Measurements from ENCODE around the gene FNBP1.
"Not testable (repeated sequence)": the region's sequence is repeated elsewhere in the genome, so short reads cannot be mapped to it uniquely, and the experiment has no call there.

FNBP1 gene

DNA sequence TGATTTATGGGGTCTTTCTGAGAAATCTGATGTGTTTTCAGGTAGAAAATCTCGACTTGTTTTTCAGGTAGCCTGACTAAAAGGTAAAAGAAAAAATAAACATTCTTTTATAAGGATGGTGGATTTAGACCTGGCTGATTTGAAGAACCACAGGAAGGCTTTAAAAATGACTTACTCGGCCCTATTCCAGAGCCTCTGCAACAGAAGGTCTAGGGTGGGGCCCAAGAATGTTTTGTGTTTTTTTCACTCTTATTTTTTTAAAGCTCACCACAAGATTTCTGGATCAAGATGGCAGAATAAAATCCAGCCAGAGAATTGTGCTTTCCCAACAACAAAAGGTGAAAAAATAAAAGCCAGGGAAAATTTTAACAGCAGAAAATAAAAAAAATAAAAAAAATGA, 59.1 kb downstream of the FNBP1 start:
- no peak for DNase-seq (ENCODE audit: low read depth)
- TF ChIP-seq, protein P1, sequence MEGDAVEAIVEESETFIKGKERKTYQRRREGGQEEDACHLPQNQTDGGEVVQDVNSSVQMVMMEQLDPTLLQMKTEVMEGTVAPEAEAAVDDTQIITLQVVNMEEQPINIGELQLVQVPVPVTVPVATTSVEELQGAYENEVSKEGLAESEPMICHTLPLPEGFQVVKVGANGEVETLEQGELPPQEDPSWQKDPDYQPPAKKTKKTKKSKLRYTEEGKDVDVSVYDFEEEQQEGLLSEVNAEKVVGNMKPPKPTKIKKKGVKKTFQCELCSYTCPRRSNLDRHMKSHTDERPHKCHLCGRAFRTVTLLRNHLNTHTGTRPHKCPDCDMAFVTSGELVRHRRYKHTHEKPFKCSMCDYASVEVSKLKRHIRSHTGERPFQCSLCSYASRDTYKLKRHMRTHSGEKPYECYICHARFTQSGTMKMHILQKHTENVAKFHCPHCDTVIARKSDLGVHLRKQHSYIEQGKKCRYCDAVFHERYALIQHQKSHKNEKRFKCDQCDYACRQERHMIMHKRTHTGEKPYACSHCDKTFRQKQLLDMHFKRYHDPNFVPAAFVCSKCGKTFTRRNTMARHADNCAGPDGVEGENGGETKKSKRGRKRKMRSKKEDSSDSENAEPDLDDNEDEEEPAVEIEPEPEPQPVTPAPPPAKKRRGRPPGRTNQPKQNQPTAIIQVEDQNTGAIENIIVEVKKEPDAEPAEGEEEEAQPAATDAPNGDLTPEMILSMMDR (IDR thresholded peaks at IDR 0.05; ENCODE audit: insufficient read depth, low read depth, low read length, missing control alignments) = no peak
- no peak overlapping the region for H3K4me3 ChIP-seq (ENCODE audit: low read length)

DNA sequence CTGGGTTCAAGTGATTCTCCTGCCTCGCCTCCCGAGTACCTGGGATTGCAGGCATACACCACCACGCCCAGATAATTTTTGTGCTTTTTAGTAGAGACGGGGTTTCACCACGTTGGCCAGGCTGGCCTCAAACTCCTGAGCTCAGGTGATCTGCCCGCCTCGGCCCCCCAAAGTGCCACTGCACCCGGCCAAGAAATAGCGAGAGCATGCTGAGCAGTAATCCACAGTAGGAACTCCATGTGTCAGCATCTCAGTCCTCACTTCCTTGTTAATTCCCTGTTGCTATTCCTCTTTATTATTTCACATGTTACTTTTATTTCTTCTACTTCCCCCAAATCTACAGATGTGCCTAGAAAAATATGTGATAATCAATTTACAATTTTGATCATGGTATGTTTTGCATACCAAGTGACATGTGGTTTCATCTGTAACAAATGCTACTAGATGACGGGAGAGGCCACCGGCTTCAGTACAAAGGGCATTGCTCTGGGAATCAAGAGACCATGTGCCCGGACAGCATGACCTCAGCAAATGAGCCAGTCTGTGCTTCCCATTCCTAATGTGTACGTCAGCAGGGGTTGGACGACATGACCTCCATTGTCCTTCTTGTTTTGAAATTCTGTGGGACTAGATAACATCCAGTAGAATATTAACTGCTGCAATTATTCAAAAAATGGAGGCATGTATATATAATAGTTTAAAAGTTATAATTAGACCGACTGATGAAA, 61.6 kb downstream of the FNBP1 start:
- DNase-seq (ENCODE audit: low read depth) = no peak
- H3K4me3 ChIP-seq (ENCODE audit: low read length) = no peak overlapping the region
- TF ChIP-seq, protein P1 (IDR thresholded peaks at IDR 0.05; ENCODE audit: insufficient read depth, low read depth, low read length, missing control alignments) = no peak

DNA sequence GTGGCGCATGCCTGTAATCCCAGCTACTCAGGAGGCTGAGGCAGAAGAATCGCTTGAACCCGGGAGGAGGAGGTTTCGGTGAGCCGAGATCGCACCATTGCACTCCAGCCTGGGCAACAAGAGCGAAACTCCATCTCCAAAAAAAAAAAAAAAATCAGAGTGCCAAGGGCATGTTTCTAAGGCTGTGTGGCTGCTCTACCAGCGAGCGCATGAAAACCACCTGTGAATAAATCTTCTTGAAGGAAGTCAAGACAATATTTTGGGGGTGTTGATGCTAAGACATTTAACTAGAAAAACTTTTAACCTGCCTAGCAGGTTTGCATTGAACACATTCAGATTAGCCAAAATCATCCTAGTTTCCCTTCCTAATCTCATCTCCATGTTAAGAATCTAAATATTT, 62.8 kb downstream of the FNBP1 start:
- not testable (repeated sequence) for H3K4me3 ChIP-seq (ENCODE audit: low read length); DNase-seq (ENCODE audit: low read depth)

DNA sequence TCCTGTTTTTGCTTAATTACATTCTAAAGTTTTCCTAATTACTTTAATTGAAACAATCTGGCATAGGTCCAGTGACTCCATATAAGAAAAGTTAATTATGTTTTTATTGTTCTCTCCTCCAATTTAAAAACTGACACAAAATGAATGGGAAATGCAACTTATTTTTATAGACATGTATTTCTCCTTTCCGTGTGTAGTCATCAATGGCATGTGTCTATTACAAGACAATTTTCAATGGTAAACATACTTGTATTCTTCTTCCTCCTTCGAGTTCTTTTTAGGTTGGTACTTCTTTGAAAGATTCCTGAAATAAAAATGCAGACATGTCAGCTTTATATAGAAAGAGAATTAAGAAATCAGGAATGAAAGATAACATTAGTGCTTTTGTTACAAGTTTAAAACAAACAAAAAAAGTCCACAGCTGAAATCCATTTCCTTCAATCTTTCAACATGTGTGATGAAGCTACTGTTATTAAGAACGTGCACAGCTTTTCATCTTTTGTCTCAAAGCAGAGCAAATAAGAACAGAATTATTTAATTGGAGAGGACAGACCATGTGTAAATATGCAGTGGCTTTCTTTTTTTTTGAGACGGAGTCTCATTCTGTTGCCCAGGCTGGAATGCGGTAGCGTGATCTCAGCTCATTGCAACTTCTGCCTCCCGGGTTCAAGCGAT, 63.8 kb downstream of the FNBP1 start:
- DNase-seq (ENCODE audit: low read depth) = no peak
- no peak overlapping the region for H3K4me3 ChIP-seq (ENCODE audit: low read length)
- TF ChIP-seq, protein P1 (IDR thresholded peaks at IDR 0.05; ENCODE audit: insufficient read depth, low read depth, low read length, missing control alignments) = no peak

DNA sequence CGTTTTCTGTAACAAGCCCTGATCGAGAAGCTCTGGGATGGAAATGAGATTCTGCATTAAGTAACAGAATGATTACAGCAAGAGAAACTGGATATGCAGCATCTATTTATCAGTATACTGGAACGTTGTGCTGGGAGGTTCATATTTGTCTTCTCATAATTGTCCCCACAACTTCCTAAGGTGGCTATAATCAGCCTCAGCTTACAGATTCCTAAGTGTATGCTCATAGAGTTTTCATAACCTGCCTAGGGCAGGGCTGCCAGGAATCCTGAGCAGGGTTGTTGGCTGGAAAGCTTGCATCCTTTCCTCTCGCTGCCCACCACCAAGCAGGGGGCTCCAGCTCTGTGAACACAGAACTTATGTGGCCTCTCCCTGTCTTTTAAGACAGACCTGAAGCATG, 70.2 kb downstream of the FNBP1 start:
- no peak overlapping the region for H3K4me3 ChIP-seq (ENCODE audit: low read length)
- no peak for DNase-seq (ENCODE audit: low read depth)
- TF ChIP-seq, protein P1 (IDR thresholded peaks at IDR 0.05; ENCODE audit: insufficient read depth, low read depth, low read length, missing control alignments) = no peak

DNA sequence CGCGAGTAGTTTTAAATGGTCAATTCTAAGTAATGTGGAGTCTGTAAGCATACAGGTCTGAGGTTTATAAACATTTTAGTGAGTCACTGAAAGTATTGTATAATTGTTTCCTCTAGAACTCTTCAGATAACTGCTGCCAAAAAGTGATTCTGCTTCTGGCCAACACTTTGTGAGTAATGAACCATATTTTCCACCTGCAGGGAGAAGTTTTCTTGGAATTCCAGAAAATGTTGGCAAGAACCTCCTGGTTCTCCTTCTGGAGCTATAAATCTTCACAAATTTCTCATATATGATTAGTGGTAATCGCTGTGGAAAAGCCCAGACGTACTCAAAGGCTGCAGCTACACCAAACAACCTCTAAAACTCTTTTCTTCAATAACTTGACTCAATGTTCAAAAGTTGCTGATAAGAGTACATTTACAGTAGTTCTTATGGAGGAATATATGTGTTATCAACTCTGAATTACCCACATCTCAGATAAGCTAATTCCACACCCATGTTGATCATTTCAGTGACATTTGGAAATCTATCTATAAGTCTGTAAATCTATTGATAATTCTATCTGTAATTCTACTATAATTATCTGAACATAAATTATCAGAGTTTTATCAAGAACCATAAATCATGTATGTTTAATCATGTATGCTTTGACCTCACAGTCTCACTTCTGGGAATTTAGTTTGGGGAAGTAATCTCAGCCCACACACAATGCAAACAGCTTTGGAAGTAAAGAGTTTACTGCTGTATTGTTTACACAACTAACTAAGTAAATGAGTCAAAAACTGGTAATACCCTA, 74.1 kb downstream of the FNBP1 start:
- no peak overlapping the region for H3K4me3 ChIP-seq (ENCODE audit: low read length)
- DNase-seq (ENCODE audit: low read depth) = peak; percentile 60
- TF ChIP-seq, protein P1 (IDR thresholded peaks at IDR 0.05; ENCODE audit: insufficient read depth, low read depth, low read length, missing control alignments) = no peak

Data from epithelial cell of esophagus (primary cell).